HG03558 (cell line): Measurements from ENCODE around the gene SPRY4.
A peak's percentile ranks its signal among the peaks of the same experiment; 100 is the strongest.
"Not testable (repeated sequence)": the region's sequence is repeated elsewhere in the genome, so short reads cannot be mapped to it uniquely, and the experiment has no call there.

ENCODE experiments used
- ATAC-seq: cut with Tn5 transposase; IDR thresholded peaks from one replicate; pipeline ENCODE4 v1.9.1; 2021; ENCODE audit warnings: moderate number of reproducible peaks; ENCODE audit not compliant: unreplicated experiment; ENCODE audit errors: extremely low read depth

The SPRY4 gene

GRCh38 chr5:142339781-142340180 lies 15.0 kb upstream of the SPRY4 start:
- ATAC-seq: no peak

GRCh38 chr5:142334538-142334937 lies 9.7 kb upstream of the SPRY4 start:
- ATAC-seq: no peak

- ATAC-seq: not testable (repeated sequence)
Observed at GRCh38 chr5:142333749-142334148, 8.9 kb upstream of the SPRY4 start.

DNA sequence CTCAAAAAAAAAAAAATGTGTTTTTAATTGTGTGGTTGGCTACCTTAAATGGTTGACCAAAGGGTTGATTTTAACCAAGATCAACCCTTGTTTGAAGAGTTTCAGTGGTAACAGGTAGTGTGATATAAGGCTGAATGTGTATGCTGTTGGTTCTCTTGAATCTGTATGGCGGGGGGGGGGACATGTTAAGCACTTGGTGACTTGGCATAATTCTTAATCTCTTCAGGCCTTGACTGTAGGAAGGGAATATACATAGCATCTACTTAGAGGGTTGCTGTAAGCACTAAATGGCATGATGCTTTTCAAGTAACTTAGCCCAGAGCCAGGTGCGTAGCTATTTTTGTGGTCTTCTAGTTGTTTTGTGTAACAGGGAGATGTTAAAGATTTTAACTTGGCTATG lies 5.6 kb upstream of the SPRY4 start:
- ATAC-seq: no peak

- ATAC-seq: no peak
Observed at GRCh38 chr5:142330026-142330425, 5.2 kb upstream of the SPRY4 start.

GRCh38 chr5:142327111-142327842 lies 2.5 kb upstream of the SPRY4 start:
- no peak for ATAC-seq

GRCh38 chr5:142326480-142326938 lies 1.7 kb upstream of the SPRY4 start:
- ATAC-seq: no peak

DNA sequence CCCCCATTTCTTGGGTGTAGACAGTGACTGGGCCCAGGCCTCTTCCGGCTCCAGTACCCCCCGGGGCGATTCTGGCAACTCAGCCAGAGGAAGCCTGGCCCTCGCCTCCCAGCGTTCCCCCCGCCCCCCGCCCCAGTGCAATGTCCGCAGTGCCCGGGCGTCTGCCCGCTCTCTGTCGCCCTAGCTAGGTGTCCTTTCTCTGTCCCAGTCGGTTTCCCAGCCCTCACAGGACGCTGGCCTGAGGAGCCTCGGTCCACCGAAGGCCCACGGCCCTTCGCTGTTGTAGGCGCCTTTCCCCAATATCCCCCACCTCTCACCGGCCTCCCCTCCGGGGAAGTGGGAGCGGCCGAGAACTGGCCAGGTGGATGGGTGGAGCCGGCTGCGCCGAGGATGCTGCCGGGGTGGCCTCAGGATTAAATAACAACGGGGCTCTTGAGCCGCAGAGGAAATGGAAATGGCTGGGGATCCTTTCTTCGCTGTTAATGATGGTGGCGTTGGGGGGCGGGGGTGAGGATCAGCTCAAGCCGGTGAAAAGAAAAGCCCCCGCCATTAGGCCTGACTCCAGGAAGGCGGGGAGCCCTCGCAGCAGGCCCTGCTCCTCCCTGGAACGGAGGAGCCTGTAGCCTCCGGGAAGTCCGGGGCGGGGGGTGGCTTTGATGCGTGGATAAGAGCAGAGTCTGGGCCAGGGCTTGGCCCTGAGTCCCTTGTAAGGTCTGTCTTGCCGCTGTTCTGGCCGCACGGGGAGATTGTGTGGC lies 1.1 kb upstream of the SPRY4 start:
- ATAC-seq: no peak

GRCh38 chr5:142324136-142324870 lies 518 bp downstream of the SPRY4 start:
- peak; percentile 18 for ATAC-seq

GRCh38 chr5:142323480-142324135 lies 1.2 kb downstream of the SPRY4 start:
- no peak for ATAC-seq

- no peak for ATAC-seq
Observed at GRCh38 chr5:142322747-142323479, 1.9 kb downstream of the SPRY4 start.

- ATAC-seq: no peak
Observed at GRCh38 chr5:142322403-142322746, 2.4 kb downstream of the SPRY4 start.

DNA sequence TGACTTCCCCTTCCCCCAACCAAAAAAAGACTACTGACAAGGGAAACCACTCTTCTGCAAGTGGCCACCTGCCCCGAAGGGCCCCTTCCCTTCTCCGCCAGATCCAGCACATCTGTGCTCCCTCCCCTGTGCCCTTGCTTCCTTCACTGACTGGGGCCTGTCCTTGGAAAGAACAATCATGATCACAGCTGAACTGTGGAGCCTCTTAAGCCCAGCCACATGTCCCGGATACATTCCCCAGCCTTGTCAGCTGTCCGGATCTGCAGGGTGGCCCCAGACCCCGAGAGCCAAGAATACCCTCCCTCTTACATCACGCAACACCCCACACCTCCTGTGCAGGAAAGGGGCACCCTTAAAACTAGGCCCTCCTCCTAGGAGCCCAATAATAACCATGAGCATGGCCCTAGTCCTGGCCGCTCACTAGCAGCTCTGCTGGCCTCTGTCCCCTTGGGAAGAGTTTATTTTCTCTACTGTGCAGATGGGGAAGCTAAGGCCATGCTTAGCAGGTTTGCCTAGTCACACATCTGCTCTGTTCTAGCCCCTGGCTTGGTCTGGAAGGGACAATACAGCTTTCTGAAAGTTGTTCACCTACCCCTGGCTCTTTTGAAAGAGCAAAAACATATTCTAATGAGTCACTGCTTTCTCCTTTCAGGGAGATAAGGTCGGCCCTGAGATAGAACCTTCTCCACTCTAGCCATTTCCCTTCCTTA lies 3.8 kb downstream of the SPRY4 start:
- ATAC-seq: no peak

- ATAC-seq: no peak
Observed at GRCh38 chr5:142320430-142320738, 4.4 kb downstream of the SPRY4 start.

DNA sequence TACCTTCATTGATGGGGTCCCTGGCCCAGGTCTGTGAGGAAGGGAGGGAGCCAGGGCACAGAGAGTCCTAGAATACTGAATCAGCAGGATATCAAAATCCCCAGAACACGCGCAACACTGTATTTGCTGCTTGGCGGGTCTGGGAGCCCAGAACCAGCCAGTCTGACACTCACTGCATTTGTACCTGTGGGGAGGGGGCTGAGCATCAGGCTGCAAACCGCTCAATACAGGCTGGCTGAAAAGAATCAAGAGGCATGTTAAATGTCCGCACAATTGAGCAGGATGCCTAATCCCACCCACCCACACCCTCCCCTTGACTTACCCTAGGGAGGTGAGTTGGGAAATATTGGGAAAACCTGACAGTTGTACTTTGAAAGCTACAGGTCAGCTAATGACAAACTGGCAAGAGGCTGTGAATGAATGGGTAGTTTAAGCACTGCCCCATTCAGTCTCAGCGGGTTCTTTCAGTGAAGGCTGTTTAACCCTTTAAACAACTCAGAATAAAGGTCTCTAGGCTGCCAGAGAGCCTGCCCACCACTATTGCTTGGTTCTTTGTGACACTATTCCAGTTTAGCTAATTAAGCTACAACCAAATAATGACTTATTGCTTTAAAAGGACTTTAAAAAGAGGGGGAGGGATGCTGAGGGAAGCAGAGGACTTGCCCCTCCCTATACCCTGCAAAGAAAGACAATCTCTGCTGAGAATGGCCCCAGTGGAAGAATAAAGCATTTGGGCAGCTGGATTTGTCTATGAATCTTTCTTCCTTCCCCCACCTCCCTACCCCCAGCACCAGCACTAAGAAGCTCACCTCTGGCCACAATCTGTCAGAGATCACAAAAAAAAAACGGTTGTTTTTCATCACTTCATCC lies 5.0 kb downstream of the SPRY4 start:
- no peak for ATAC-seq

- no peak for ATAC-seq
Observed at GRCh38 chr5:142319105-142319504, 5.7 kb downstream of the SPRY4 start.

GRCh38 chr5:142317753-142318152 lies 7.1 kb downstream of the SPRY4 start:
- ATAC-seq: no peak

DNA sequence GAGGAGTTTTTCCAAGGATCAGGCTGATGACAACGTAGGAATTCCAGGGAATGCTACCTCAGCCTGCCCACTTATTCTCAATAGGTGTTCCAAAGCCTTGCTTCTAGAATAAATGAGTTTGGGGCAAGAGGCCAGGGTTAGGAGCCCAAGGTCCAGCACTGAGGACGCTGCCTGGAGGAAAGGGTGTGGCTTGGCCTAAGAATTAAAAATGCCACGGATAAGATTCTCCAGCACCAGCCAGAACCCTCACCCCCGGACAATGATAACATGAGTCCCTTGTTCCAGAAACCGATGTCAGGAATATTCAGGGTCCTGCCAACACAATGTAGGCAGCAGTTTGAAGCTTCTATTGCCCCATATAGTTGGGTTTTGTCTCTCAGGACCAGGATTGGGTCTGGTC lies 7.6 kb downstream of the SPRY4 start:
- no peak for ATAC-seq

DNA sequence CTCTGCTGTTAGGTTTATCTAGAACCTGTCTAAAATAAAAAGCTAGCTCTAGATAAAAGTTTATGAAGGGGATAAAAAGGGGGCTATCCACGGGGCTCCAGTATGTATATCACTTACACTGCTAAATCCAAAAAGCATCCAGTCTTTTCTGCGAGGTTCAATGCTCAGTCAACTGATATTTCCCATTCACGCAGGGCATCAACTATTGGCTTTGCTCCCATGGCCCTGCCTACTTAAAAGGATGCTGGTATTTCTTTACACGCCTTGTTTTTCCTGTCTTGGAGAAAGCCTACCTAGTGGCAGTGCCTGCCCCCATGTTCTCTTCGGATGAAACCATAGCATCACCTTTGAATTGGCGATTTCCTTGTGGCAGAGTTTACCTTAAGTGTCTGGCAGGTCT lies 8.1 kb downstream of the SPRY4 start:
- ATAC-seq: no peak
